Melanocyte of skin (primary cell): ENCODE results near the gene JHY. TPM values are rescaled to one million over a fixed set of nuclear protein-coding genes. Genes with fewer than 3 reads are reported as not detected.

Experiments used
- small RNA-seq, 2 donors: library from RNA; depleted of rRNA; stranded (forward); fragments of <200 nt; gene quantifications; one replicate each; pipeline ENCODE3, GENCODE V24; 2012
- total RNA-seq, 2 donors: library from RNA; depleted of rRNA; stranded (reverse); fragments of >200 nt; gene quantifications; 2 replicates each; pipeline ENCODE4 v1.2.3, GENCODE V29; 2012

Gene JHY
- total RNA-seq, result 1 to 10 TPM; 4.5 to 5.0 TPM

DNA sequence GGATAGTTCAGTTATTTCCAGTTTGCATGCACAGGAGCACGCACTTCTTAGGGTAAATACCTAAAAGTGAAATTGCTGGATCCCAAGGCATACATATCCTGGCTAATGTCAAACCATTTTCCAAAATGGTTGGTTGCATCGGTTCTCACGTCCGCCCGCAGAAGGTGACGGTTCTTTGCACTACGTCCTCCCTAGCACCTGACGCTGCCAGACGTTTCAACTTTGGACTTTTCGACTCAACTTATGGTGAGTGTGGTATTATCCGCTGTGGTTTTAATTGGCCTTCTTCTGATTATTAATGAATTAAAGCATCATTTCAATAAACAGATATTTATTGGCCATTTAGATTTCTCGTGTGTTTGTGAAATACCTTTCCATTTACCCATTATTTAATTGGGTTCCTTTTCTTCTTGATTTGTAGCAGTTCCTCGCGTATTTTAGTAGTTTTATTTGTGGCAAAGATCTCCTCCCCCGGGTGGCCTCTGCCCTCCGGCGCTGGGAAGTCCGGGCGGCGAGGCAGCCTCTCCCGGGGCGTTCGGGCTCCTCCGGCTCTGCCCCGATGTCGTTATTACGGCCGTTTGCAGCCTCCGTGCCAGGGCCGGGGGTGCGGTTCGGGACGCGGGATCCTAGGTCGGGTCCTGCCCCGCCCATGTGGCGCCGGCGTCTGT is at the start of gene JHY:
JHY (plus strand) TSS at position 571 of the 668 bp plus-strand sequence. CDS start 3,091 bp downstream, outside the sequence.

GRCh38 chr11:122981388-122982264 is 99.1 kb downstream of the JHY start, which contains the start of gene BSX:
TSS of gene BSX (minus strand) at chr11:122981834. CDS start at chr11:122981671, 163 bp downstream.

Small RNA genes within 50 kb of the gene (small RNA-seq; reads per million reads assigned to genes)
- 0 reads per million in 2 donors for gene RNU4-23P

Other genes with a start within 250 kb of the JHY start
- gene UBASH3B, start 227.0 kb upstream of the JHY start, total RNA-seq, result 10 to 100 TPM; 14.5 to 27.0 TPM
- gene CRTAM, start 44.3 kb upstream of the JHY start, total RNA-seq, result not detected
- not detected for gene BSX, start 99.1 kb downstream of the JHY start, total RNA-seq
- gene HSPA8, start 179.4 kb downstream of the JHY start, total RNA-seq, result 1,000 to 10,000 TPM; 1,930 to 2,941 TPM